ENCODE measurements around the gene ANAPC1. TPM values are rescaled to one million over a fixed set of nuclear protein-coding genes. Genes with fewer than 3 reads are reported as not detected.
"Not testable (repeated sequence)": the region's sequence is repeated elsewhere in the genome, so short reads cannot be mapped to it uniquely, and the experiment has no call there.

Gene ANAPC1
- total RNA-seq, 2 donors from 2014 or later = 89.9 to 92.8 TPM

DNA sequence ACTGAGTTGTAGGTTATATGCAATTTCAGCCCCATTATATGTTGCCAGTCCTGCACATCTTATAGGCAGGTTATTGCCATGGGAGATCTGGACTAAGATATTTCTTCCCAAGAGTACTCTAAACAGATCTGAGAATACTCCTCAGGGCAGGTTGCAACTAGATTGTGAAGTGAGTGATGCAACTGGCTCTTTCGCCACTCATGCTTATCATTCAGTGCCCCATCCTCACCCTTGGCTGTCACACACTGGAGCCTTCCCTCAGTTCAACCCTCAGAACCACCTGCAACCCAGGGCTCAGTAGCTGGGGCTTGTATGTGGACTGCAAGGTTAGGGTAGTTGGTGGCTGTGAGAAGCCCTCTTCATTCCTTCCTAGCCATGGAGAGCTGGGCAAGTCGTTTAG lies 28.6 kb upstream of the ANAPC1 start:
- Mint-ChIP-seq H3K9me3 (no peaks in the 10 kb centered on the region), H3K27ac (no peak overlapping the region), H3K4me3 (no peak overlapping the region), H3K4me1 (ENCODE audit: low read depth) (no peaks in the 10 kb centered on the region), H3K36me3 (ENCODE audit: insufficient read depth in 2 of 2) (no peaks in the 10 kb centered on the region), H3K27me3 (ENCODE audit: low read depth) (no peaks in the 10 kb centered on the region)
- no peak for DNase-seq
- no peak for ATAC-seq (replicated peaks in 1 of 2)

DNA sequence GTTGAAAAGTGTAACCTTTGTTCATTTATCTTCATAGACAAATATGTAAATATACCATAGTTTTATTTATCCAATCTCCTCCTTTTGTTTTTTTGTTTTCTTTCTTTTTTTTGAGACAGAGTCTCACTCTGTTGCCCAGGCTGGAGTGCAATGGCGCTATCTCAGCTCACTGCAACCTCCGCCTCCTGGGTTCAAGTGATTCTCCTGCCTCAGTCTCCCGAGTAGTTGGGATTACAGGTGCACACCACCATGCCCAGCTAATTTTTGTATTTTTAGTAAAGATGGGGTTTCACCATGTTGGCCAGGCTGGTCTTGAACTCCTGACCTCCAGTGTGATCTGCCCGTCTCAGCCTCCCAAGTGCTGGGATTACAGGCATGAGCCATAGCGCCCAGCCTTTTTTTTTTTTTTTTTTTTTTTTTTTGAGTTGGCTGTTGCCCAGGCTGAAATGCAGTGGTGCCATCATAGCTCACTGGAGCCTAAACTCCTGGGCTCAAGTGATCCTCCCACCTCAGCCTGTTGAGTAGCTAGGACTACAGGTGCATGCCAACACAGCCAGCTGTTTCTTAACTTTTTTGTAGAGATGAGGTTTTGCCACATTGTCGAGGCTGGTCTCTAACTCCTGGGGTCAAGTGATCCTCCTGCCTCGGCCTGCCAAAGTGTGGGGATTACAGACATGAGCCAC lies 27.4 kb upstream of the ANAPC1 start:
- not testable (repeated sequence) for H3K27me3 Mint-ChIP-seq (ENCODE audit: low read depth); H3K27ac Mint-ChIP-seq; DNase-seq; H3K36me3 Mint-ChIP-seq (ENCODE audit: insufficient read depth in 2 of 2); H3K4me3 Mint-ChIP-seq; H3K4me1 Mint-ChIP-seq (ENCODE audit: low read depth); H3K9me3 Mint-ChIP-seq; ATAC-seq (replicated peaks in 1 of 2)

DNA sequence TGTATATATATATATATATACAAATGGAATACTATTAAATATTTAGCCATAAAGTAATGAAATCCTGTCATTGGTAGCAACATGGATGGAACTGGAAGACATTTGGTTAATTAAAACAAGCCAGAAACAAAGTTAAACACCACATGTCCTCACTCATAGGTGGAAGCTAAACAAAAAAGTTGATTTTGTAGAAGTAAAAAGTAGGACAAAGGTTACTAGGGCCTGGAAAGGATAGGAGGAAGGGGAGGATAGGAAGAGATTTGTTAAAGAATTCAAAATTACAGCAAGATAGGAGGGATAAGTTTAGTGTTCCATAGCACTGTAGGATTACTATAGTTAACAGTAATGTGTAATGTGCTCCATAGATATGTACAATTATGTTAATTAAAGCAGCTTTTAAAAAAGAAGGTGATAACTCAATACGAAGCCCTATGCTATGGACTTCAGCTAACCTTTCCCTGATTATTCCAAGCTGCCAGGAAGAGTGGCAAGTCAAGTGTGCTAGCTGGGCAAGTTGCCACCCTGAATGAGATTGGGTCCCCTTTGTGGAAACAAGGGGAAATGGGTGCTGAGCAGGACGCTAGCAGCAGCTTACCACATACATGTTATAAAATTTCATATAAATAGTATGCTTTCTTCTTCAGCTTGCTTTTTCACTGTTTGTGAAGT lies 26.8 kb upstream of the ANAPC1 start:
- H3K4me3 Mint-ChIP-seq = no peak overlapping the region
- ATAC-seq (replicated peaks in 1 of 2) (no peak), DNase-seq (no peak)
- no peaks in the 10 kb centered on the region for H3K9me3 Mint-ChIP-seq
- no peak overlapping the region for H3K27ac Mint-ChIP-seq
- H3K36me3 Mint-ChIP-seq (ENCODE audit: insufficient read depth in 2 of 2) = no peaks in the 10 kb centered on the region
- no peaks in the 10 kb centered on the region for H3K27me3 Mint-ChIP-seq (ENCODE audit: low read depth)
- peaks cover 11% of the 10 kb centered on the region for H3K4me1 Mint-ChIP-seq (ENCODE audit: low read depth)

DNA sequence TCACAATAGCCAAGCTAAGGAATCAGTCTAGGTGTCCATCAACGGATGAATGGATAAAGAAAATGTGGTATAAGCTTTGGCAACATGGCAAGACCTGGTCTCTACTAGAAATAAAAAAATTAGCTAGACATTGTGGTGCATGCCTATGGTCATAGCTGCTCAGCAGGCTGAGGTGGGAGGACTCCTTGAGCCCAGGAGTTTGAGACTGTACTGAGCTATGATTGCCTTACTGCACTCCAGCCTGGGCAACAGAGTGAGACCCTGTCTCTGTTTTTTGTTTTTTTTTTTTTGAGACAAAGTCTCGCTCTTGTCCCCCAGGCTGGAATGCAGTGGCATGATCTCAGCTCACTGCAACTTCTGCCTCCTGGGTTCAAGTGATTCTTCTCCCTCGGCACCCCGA lies 26.0 kb upstream of the ANAPC1 start:
- not testable (repeated sequence) for DNase-seq; H3K27me3 Mint-ChIP-seq (ENCODE audit: low read depth); ATAC-seq (replicated peaks in 1 of 2); H3K4me3 Mint-ChIP-seq; H3K27ac Mint-ChIP-seq; H3K9me3 Mint-ChIP-seq; H3K36me3 Mint-ChIP-seq (ENCODE audit: insufficient read depth in 2 of 2)
- H3K4me1 Mint-ChIP-seq (ENCODE audit: low read depth) = peaks cover 11% of the 10 kb centered on the region

DNA sequence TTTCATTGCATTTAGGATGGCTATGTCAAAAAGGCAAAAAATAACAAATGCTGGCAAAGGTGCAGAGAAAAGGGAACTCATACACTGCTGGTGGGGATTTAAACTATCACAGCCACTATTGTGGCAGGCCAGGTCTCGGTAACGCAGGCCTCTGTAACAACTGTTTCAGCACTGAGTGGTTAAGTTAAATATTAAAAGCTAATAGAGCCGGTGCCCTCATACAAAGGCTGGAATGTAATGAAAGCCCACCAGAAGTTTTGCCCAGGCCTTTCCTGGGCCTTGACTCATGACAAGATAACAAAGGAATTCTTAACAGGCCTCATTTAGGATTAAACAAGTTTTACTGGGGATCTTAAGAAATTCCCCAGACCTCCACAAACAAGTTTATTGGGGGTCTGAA lies 25.1 kb upstream of the ANAPC1 start:
- Mint-ChIP-seq H3K36me3 (ENCODE audit: insufficient read depth in 2 of 2) (no peaks in the 10 kb centered on the region), H3K27ac (no peak overlapping the region), H3K4me1 (ENCODE audit: low read depth) (peaks cover 11% of the 10 kb centered on the region), H3K9me3 (no peaks in the 10 kb centered on the region), H3K4me3 (no peak overlapping the region), H3K27me3 (ENCODE audit: low read depth) (no peaks in the 10 kb centered on the region)
- DNase-seq = no peak
- no peak for ATAC-seq (replicated peaks in 1 of 2)

DNA sequence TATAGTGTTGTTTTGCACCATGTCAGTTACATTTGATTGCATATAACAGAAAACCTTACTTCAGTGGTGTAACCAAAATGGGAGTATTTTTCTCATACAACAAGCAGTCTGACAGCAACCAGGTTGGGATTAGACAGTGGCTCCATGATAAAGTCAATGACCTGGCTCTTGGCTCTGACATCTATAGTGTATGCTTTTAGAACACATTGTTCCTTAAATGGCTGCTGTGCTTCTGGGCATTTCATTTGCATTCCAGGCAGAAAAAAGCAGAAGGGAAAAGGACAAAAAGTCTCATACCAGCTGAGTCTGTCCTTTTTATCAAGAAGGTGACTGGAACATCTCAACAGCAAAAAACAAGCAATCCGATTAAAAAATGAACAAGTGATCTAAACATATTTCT lies 24.6 kb upstream of the ANAPC1 start:
- Mint-ChIP-seq H3K27ac (no peak overlapping the region), H3K4me1 (ENCODE audit: low read depth) (peaks cover 11% of the 10 kb centered on the region), H3K4me3 (no peak overlapping the region), H3K36me3 (ENCODE audit: insufficient read depth in 2 of 2) (no peaks in the 10 kb centered on the region), H3K27me3 (ENCODE audit: low read depth) (no peaks in the 10 kb centered on the region), H3K9me3 (no peaks in the 10 kb centered on the region)
- ATAC-seq (replicated peaks in 1 of 2) (no peak), DNase-seq (no peak)

DNA sequence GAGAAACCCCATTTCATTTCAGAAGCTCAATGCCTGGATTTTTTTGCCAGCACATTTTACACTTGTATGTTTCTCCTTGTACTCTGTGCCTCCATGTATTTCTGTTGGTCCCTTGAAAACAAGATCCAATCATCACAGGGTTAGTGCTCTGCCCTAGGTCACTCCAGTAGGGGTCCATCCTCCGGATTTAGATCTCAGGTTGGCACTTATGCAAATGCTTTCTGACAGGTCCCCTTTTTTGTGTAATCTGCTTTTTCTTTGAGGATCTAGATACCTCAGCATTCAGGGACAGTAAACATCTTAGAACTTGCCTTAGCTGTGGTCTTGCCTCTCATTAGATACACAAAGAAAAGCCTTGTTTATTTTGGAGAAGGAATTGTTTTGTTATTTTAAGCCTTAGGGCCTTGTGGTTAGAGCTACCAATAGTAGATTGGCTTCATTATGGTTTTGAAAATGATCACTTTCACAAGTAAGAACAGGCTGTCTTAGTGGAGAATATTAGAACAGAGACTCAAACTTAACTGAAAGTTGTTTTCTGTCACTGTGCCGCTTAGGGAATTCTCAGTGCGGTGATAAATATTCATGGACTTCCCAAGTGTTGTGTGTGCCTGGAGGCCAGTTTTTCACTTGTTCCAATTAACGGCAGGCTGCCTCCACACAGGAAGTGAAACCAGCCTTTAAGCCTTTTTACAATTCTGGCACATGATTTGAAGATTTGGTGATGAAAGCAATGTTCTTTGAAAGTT lies 22.2 kb upstream of the ANAPC1 start:
- Mint-ChIP-seq H3K4me1 (ENCODE audit: low read depth) (peaks cover 11% of the 10 kb centered on the region), H3K36me3 (ENCODE audit: insufficient read depth in 2 of 2) (no peaks in the 10 kb centered on the region), H3K9me3 (no peaks in the 10 kb centered on the region), H3K27me3 (ENCODE audit: low read depth) (no peaks in the 10 kb centered on the region), H3K27ac (peak overlapping the region; percentile 39), H3K4me3 (peak overlapping the region in 1 of 2 donors; percentile 4)
- no peak for ATAC-seq (replicated peaks in 1 of 2)
- DNase-seq = no peak

DNA sequence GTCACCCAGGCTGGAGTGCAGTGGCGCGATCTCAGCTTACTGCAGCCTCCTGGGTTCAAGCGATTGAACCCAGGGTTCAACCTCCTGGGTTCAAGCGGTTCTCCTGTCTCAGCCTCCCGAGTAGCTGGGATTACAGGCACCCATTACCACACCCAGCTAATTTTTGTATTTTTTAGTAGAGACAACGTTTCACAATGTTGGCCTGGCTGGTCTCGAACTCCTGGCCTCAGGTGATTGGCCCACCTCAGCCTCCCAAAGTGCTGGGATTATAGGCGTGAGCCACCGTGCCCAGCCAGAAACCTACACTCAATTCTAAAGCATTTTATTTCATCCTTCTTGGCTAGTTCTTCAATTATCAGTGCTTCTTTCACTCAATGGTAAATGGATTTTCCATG lies 21.5 kb upstream of the ANAPC1 start:
- H3K36me3 Mint-ChIP-seq (ENCODE audit: insufficient read depth in 2 of 2); DNase-seq; H3K27me3 Mint-ChIP-seq (ENCODE audit: low read depth); H3K4me3 Mint-ChIP-seq; H3K9me3 Mint-ChIP-seq; H3K27ac Mint-ChIP-seq; ATAC-seq (replicated peaks in 1 of 2): not testable (repeated sequence)
- H3K4me1 Mint-ChIP-seq (ENCODE audit: low read depth) = peaks cover 11% of the 10 kb centered on the region

DNA sequence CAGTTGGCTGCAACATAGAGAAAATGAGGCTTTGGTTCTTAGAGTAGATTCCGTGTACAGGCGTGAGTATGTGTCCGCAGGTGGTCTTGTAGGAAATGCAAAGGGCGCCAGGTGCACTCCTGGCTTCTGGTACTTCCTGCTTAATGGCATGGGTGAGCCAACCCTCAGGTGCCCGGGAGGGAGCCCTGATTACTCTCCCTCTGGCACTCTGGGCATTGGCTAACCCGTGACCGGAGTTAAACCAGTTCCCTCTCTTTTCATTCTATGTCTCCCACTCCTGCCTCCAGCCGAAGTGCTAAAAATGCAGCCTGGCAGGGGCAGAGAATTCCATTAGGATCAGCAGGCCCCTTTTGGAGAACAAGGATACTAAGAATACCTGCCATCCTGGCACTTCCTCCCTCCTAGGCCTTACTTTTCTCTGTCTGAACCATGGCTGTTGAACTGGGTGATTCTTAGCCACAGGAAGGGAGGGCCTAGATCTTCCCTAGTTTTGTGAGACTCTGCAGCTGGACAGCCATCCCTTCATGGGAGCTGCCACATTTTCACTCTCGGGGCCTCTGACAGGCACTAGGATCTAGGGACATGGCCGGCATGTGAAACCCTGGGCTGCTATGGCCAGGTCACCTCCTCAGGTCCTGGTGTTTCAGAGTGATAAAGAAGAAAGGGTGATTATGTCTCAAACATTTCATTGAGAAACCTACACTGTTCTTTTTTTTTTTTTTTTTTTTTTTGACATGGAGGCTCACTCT lies 20.9 kb upstream of the ANAPC1 start:
- Mint-ChIP-seq H3K4me1 (ENCODE audit: low read depth) (peaks cover 11% of the 10 kb centered on the region), H3K4me3 (no peak overlapping the region), H3K27ac (no peak overlapping the region), H3K9me3 (no peaks in the 10 kb centered on the region), H3K36me3 (ENCODE audit: insufficient read depth in 2 of 2) (no peaks in the 10 kb centered on the region), H3K27me3 (ENCODE audit: low read depth) (peaks cover 9% of the 10 kb centered on the region)
- ATAC-seq (replicated peaks in 1 of 2) (no peak), DNase-seq (no peak)

DNA sequence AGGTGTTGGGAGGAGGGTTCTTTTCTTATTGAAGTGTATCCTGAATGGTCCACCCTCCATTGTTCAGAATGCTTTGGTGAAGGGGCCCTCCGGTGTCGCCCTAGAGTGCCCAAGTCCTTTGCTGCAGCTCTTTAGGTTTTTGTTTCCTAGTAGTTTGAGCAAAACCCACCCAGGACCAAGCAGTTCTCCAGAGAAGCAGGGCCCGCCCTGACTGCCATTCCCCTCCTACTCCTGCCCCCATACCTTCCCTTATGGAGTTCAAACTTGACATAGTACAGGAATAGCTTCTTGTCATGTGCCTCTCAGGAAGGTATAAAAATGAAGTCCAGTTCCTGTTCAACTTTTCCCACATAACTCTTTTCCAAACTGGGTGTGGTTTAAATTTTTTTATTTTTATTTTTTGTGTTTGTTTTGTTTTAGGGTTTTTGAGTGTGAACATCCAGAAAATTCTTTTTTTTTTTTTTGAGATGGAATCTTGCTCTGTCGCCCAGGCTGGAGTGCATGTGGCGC lies 20.0 kb upstream of the ANAPC1 start:
- H3K27ac Mint-ChIP-seq = no peak overlapping the region
- H3K4me3 Mint-ChIP-seq = no peak overlapping the region
- H3K36me3 Mint-ChIP-seq (ENCODE audit: insufficient read depth in 2 of 2) = no peaks in the 10 kb centered on the region
- no peaks in the 10 kb centered on the region for H3K9me3 Mint-ChIP-seq
- DNase-seq (no peak), ATAC-seq (replicated peaks in 1 of 2) (no peak)
- peaks cover 15% of the 10 kb centered on the region for H3K27me3 Mint-ChIP-seq (ENCODE audit: low read depth)
- H3K4me1 Mint-ChIP-seq (ENCODE audit: low read depth) = peaks cover 18% of the 10 kb centered on the region

DNA sequence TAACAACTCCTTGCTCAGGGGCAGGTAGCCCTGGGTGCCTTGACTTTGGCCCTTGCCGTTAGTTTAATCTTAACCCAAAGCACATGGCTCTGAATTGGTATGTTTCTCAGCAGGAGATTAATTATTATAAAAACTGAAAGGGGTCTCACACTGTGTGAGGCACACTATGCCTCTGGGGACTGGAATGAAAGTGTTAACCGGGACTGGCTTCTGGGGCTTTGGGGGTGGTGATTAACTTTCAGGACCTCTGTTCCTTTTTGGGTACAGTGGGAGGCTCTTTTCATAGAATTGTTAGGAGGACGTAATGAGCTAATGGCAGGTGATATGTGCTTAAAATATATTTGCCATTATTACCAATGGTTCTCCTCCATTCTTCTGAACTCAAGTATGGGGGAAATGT lies 19.5 kb upstream of the ANAPC1 start:
- Mint-ChIP-seq H3K9me3 (no peaks in the 10 kb centered on the region), H3K4me1 (ENCODE audit: low read depth) (peaks cover 18% of the 10 kb centered on the region), H3K36me3 (ENCODE audit: insufficient read depth in 2 of 2) (no peaks in the 10 kb centered on the region), H3K4me3 (no peak overlapping the region), H3K27me3 (ENCODE audit: low read depth) (peaks cover 15% of the 10 kb centered on the region), H3K27ac (no peak overlapping the region)
- DNase-seq (no peak), ATAC-seq (replicated peaks in 1 of 2) (no peak)

DNA sequence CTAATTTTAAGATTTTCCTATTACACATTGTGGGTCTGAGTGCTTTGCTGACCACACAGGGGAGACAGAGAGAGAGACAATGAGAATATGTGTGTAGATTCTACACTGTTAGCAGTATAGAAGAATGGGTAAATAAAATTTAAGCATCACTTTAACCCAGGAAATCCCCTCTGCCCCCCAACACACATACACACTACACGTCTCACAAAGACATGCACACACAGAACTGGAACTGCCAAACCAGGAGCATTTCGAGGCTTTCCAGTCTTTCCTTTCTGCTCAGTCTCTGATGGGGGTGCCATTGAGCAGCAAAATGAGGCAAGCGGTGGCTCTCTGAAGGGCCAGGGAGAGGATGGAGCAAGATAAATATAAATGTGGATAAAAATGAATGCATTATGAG lies 16.9 kb upstream of the ANAPC1 start:
- no peaks in the 10 kb centered on the region for H3K9me3 Mint-ChIP-seq
- peaks cover 16% of the 10 kb centered on the region for H3K4me1 Mint-ChIP-seq (ENCODE audit: low read depth)
- H3K27me3 Mint-ChIP-seq (ENCODE audit: low read depth) = peaks cover 15% of the 10 kb centered on the region
- H3K27ac Mint-ChIP-seq = no peak overlapping the region
- H3K36me3 Mint-ChIP-seq (ENCODE audit: insufficient read depth in 2 of 2) = no peaks in the 10 kb centered on the region
- ATAC-seq (replicated peaks in 1 of 2) (no peak), DNase-seq (no peak)
- H3K4me3 Mint-ChIP-seq = peak overlapping the region in 1 of 2 donors; percentile 33

Measured in activated T-cell treated with anti-CD3 and anti-CD28 coated beads, Interleukin-2, amount 50 U/mL, for 72 hours (primary cell).